Measurements from ENCODE around the gene FGF21.
"Not testable (repeated sequence)": the region's sequence is repeated elsewhere in the genome, so short reads cannot be mapped to it uniquely, and the experiment has no call there.

Gene FGF21, protein sequence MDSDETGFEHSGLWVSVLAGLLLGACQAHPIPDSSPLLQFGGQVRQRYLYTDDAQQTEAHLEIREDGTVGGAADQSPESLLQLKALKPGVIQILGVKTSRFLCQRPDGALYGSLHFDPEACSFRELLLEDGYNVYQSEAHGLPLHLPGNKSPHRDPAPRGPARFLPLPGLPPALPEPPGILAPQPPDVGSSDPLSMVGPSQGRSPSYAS

DNA sequence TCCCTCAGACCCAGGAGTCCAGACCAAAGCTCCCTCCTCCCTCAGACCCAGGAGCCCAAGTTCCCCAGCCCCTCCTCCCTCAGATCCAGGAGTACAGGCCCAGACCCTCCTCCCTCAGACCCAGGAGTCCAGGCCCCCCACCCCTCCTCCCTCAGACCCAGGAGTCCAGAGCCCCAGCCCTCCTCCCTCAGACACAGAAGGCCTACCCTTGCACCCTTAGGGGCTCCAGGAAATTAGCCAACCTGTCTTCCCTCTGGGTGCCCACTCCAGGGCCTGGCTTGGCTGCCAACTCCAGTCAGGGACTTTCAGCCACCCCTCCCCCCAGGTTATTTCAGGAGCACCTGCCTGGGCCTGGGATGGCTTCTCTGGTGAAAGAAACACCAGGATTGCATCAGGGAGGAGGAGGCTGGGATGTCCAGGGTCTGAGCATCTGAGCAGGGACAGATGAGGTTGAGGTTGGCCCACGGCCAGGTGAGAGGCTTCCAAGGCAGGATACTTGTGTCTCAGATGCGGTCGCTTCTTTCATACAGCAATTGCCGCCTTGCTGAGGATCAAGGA, at the start of gene FGF21:
FGF21 (plus strand) TSS at position 441 of the 558 bp plus-strand sequence. CDS start 713 bp downstream, outside the sequence.
- H3K4me3 Mint-ChIP-seq: no peak within 1 kb of the TSS
- DNase-seq (ENCODE audit: low spot score in 2 of 2): no peak

DNA sequence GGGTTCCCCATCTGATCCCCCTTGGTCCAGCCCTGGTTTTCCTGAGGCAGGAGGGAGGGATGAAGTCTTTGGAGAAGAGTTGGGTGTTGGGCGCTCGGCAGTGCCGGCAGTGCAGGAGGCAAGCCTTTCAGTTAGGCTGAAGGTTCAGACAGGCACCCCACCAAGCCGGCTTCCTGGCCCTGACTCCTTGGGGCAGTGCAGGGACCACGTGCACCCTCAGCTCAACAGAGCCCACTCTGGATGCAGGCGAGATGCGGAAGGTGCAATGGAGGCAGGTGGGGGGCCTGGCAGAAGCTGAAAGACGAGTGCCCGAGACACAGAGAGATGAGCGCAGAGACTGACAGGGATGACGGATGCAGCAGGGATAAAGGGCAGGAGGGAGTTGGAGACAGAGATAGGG, 46.9 kb upstream of the FGF21 start:
- ATAC-seq (replicated peaks; ENCODE audit: extremely low read depth, poor library complexity, severe bottlenecking) (no peak), DNase-seq (ENCODE audit: low spot score in 2 of 2) (no peak)
- Mint-ChIP-seq H3K4me1 (peaks cover 9% of the 10 kb centered on the region), H3K27me3 (no peaks in the 10 kb centered on the region), H3K27ac (ENCODE audit: low read depth) (no peak overlapping the region), H3K4me3 (no peak overlapping the region), H3K9me3 (no peaks in the 10 kb centered on the region), H3K36me3 (ENCODE audit: insufficient read depth) (peaks cover 1% of the 10 kb centered on the region)

More for the DNA sequence above, at the start of gene FGF21:
- ATAC-seq (replicated peaks; ENCODE audit: extremely low read depth, poor library complexity, severe bottlenecking): no peak
- Mint-ChIP-seq H3K27ac (ENCODE audit: low read depth) (no peak within 1 kb of the TSS), H3K27me3 (peaks cover 57% of the 10 kb centered on the region), H3K4me1 (peaks cover 15% of the 10 kb centered on the region), H3K9me3 (no peaks in the 10 kb centered on the region), H3K36me3 (ENCODE audit: insufficient read depth) (peaks cover 3% of the 10 kb centered on the region)

DNA sequence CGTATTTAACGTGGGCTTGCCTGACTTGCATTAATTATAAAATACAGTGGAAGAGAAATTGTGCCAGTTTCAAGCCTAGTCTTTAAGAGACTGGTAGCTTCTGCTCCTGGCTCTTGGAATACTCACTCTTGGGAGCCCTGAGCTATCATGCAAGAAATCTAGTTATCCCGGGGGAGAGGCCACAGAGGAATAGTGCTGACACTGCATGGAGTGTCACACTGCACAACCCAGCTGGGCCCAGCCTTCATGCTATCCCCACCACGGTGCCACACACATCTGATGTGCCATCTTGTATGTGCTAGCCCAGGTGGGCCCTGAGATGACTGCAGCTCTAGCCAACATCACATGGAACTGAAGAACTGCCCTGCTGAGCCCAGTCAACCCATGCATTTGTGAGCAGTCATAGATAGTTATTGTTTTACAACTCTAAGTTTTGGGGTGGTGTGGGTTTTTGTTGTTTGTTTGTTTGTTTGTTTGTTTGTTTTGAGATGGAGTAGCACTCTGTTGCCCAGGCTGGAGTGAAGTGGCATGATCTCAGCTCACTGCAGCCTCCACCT, 44.1 kb upstream of the FGF21 start:
- H3K9me3 Mint-ChIP-seq: no peaks in the 10 kb centered on the region
- no peaks in the 10 kb centered on the region for H3K27me3 Mint-ChIP-seq
- no peak overlapping the region for H3K27ac Mint-ChIP-seq (ENCODE audit: low read depth)
- H3K36me3 Mint-ChIP-seq (ENCODE audit: insufficient read depth): peaks cover 3% of the 10 kb centered on the region
- DNase-seq (ENCODE audit: low spot score in 2 of 2): no peak
- no peak overlapping the region for H3K4me3 Mint-ChIP-seq
- peaks cover 24% of the 10 kb centered on the region for H3K4me1 Mint-ChIP-seq
- no peak for ATAC-seq (replicated peaks; ENCODE audit: extremely low read depth, poor library complexity, severe bottlenecking)

DNA sequence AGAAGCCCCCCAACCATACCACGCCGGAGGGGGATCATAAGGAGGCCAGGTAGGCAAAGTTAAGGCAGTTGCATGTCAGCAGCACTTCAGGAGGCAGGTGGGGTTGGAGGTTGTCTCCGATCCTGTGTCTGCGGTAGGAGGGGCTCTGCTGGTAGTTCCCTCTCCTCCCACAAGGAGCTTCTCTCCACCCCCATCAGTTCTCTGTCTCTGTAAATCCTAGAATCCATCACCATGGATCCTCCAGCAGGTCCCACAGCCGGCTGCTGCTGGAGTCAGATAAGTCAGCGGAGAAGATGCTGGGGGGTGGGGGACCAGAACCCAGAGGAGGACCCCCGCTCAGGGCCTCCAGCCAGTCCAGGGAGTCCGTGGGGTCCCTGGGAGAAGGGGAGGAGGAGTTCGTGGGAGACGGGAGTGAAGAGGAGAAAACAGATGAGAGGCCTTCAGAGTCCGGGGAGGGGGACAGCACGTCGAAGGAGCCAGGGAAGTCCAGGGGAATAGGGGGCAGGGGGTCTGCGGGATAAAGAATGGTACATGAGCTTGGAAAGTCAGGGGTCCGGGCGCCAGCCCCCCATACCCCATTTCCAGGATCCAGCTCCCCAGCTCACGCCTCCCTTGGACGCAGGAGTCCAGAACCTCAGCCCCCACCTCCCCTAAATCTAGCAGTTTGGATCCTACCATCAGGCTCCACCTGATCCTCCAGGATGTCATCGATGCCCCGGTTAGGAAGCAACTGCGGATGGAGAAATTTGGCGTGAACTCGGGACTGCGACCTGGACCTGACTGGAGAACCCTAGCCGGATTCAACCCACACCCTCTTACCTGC, 42.1 kb upstream of the FGF21 start:
- DNase-seq (ENCODE audit: low spot score in 2 of 2): no peak
- Mint-ChIP-seq H3K36me3 (ENCODE audit: insufficient read depth) (peaks cover 3% of the 10 kb centered on the region), H3K27ac (ENCODE audit: low read depth) (no peak overlapping the region), H3K27me3 (no peaks in the 10 kb centered on the region), H3K4me1 (peaks cover 24% of the 10 kb centered on the region), H3K9me3 (no peaks in the 10 kb centered on the region), H3K4me3 (peak overlapping the region; percentile 77)
- ATAC-seq (replicated peaks; ENCODE audit: extremely low read depth, poor library complexity, severe bottlenecking): no peak

DNA sequence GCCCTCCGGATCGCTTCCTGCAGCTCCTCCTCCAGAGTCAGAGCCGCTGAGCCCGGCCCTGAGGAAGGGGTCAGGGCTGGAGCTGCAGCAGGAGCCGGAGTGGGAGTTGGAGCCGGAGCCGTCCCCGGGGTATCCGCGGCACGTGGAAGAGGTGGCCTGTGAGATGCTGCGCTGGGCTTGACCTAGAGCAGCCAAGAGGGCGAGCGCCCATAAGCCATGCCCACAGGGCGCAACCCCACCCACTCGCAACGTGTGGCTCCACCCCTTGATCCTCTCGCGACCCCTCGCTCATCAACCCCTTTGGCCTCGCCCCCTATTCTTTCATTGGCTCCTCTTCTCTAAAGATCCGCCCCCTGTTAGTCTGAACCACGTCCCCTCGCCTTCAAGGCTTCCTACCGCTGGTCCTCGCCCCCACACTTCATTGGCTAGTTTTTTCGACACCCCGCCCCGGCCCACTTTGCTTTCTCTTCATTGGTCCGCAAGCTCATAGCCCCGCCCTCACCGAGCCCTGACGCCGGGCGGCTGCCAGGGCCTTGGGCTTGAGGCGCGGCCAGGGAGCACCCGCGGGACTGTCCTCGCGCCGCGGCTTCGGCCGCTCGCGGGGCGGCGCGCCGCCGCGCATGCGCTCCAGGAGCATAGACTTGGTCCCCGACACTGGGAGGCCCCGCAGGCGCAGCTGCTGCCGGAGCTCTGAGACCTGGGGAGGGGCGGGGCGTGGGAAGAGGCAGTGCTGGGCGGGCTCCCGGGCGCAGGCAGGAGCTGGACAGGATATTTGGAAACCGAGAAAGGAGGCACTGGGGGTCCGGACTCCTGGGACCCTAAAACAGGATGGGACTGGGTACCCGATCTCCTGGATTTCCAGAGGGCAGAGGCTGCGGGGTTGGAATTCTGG, 41.2 kb upstream of the FGF21 start:
- Mint-ChIP-seq H3K4me1 (peaks cover 24% of the 10 kb centered on the region), H3K9me3 (no peaks in the 10 kb centered on the region), H3K4me3 (peak overlapping the region; percentile 77)

DNA sequence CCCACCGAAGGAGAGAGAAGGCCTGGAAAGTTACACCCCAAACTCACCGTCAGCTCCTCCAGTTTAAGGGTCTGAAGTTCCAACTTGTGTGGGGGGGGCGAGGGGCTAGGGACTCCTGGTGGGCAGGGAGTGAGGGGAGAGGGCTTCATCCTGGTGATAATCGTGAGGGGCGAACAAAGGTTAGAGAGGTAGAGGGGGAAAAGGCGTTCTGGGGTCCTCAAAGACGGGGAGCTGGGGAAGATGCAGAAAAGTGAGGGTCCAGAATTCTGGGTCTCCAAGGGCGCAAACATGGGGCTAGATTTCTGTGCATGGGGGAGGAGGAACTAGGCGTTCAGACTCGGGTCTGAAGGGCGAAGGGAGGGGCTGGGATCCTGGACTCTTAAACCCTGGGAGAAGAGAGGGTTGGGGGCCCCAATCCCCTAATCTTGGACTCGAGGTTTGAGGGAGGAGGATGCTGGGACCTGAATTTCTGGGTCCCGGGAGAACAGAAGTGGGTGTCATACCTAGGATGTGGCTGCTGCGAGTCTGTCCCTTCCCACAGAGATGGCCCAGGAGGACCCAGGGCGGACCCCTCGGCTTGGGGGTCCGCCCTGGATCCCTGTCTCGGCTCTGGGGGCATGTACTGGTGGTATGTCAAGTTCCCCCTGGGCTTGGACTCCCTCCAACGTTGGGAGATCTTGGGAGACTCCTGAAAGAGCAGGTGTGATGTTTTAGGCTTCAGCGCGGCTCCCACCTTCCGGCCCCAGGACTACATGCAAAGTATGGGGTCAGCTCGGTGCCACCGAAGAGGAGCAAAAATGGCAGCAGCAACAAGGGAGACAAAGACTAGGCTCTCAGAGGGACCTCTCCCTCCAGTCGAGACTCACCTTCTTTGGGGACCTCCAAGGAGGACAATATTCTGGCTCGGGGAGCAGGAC, 40.3 kb upstream of the FGF21 start:
- DNase-seq (ENCODE audit: low spot score in 2 of 2): no peak
- no peak for ATAC-seq (replicated peaks; ENCODE audit: extremely low read depth, poor library complexity, severe bottlenecking)
- Mint-ChIP-seq H3K27me3 (no peaks in the 10 kb centered on the region), H3K27ac (ENCODE audit: low read depth) (peak overlapping the region; percentile 5), H3K36me3 (ENCODE audit: insufficient read depth) (peaks cover 3% of the 10 kb centered on the region), H3K9me3 (no peaks in the 10 kb centered on the region), H3K4me1 (peaks cover 24% of the 10 kb centered on the region), H3K4me3 (peak overlapping the region; percentile 77)

More for the DNA sequence above, 41.2 kb upstream of the FGF21 start:
- peaks cover 3% of the 10 kb centered on the region for H3K36me3 Mint-ChIP-seq (ENCODE audit: insufficient read depth)
- peak; percentile 95 for ATAC-seq (replicated peaks; ENCODE audit: extremely low read depth, poor library complexity, severe bottlenecking)
- no peaks in the 10 kb centered on the region for H3K27me3 Mint-ChIP-seq
- peak; percentile 94 to 96 for DNase-seq (ENCODE audit: low spot score in 2 of 2)
- peak overlapping the region; percentile 5 for H3K27ac Mint-ChIP-seq (ENCODE audit: low read depth)

DNA sequence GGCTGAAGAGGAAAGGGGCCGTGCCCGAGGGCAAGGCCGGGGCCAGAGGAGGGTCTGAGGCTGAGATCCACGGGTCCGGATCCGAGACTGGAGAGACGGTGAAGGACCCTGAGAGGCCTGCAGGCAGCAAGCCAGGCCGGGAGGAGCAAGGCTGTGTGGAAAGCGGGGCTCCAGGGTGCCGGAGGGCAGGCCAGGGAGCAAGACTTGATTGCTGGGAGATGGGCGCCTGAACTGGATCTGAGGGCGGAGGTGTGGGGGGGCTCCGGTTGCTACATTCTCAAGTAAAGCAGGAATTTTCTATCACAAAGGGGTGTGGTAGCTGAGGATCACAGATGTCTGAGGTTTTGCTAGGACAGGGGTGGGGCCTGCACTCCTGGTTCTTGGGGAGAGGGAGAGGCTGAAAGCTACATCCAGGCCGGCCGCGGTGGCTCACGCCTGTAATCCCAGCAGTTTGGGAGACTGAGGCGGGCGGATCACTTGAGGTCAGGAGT, 39.6 kb upstream of the FGF21 start:
- Mint-ChIP-seq H3K4me3 (no peak overlapping the region), H3K4me1 (peaks cover 29% of the 10 kb centered on the region), H3K27me3 (no peaks in the 10 kb centered on the region), H3K9me3 (no peaks in the 10 kb centered on the region), H3K36me3 (ENCODE audit: insufficient read depth) (peaks cover 3% of the 10 kb centered on the region), H3K27ac (ENCODE audit: low read depth) (no peak overlapping the region)
- ATAC-seq (replicated peaks; ENCODE audit: extremely low read depth, poor library complexity, severe bottlenecking): no peak
- no peak for DNase-seq (ENCODE audit: low spot score in 2 of 2)

DNA sequence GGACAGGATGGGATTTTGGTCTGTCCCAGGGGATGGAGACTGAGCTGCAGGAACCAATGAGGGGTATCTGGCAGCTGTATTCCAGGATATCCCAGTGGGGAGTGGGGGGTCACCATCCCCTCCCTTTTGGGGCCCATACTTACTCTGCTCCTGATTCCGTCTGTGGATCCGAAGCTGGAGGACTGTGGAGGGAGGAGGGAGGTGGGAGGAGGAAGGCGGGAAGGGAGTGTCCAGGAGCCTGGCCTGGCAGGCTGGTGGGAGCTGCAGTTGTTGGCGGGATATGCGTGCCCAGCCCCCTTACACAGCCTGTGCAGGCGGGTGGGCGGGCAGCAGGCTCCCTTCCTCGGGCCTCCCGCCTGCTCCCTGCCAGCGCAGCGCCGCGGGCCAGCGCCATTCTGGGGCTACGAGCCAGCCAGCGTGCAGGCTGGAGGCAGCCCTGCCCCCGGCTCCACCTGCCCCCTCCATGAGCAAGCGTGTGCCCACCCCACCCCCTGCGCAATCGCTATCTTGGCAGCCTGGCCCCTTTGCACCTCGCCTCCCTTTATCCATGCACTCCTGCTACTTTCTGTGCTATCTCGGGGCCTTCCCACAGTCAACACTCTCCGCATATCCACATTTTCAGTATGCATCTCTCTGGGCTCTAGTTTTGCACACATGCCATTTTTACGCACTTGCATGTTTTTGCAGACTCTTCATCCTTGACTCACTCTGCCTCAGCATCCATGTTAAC, 38.6 kb upstream of the FGF21 start:
- peaks cover 34% of the 10 kb centered on the region for H3K4me1 Mint-ChIP-seq
- no peak for DNase-seq (ENCODE audit: low spot score in 2 of 2)
- H3K27me3 Mint-ChIP-seq: no peaks in the 10 kb centered on the region
- no peak for ATAC-seq (replicated peaks; ENCODE audit: extremely low read depth, poor library complexity, severe bottlenecking)
- H3K27ac Mint-ChIP-seq (ENCODE audit: low read depth): no peak overlapping the region
- no peaks in the 10 kb centered on the region for H3K9me3 Mint-ChIP-seq
- H3K4me3 Mint-ChIP-seq: peak overlapping the region; percentile 11
- peaks cover 5% of the 10 kb centered on the region for H3K36me3 Mint-ChIP-seq (ENCODE audit: insufficient read depth)

DNA sequence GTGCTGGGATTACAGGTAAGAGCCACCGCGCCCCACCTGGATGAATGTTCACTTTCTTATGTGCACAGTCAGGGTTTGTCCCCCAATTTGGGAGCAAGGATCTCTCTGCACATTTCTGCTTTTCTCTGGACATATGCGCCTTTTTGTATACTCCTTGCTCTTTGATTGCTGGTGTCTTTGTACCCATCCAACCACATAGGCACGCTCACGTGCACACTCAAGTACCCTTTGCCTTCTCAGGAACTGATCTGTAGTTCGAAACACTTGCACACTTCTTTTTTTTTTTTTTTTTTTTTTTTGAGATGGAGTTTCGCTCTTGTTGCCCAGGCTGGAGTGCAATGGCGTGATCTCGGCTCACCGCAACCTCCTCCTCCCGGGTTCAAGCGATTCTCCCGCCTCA, 37.2 kb upstream of the FGF21 start:
- not testable (repeated sequence) for DNase-seq (ENCODE audit: low spot score in 2 of 2); H3K36me3 Mint-ChIP-seq (ENCODE audit: insufficient read depth); H3K4me3 Mint-ChIP-seq; ATAC-seq (replicated peaks; ENCODE audit: extremely low read depth, poor library complexity, severe bottlenecking); H3K9me3 Mint-ChIP-seq; H3K27me3 Mint-ChIP-seq; H3K27ac Mint-ChIP-seq (ENCODE audit: low read depth)
- H3K4me1 Mint-ChIP-seq: peaks cover 28% of the 10 kb centered on the region

DNA sequence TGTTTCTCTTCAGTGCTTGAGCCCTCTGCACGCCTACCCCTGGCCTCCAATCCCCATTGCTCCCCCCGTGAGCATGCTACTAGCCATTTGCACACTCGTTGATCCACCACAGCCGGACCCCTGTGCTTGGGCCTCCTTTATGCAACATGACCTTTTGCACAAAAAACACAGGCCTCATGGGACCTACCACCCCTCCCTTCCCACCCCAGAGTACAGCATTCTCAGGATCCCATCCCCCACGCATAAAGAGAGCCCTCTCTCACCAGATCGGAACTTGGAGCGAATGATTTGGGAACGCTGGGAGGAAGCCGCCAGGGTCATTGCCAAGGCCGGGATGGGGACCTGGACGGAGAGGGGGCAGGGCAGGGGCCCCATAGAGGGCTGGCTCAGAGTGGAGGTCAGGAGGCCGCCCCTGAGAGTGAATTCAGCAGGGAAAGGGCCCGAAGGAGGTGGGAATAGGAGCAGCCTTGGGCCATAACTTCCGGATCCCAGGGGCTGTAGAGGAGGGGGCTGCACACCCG, 36.6 kb upstream of the FGF21 start:
- Mint-ChIP-seq H3K27me3 (no peaks in the 10 kb centered on the region), H3K27ac (ENCODE audit: low read depth) (peak overlapping the region; percentile 53), H3K36me3 (ENCODE audit: insufficient read depth) (peaks cover 2% of the 10 kb centered on the region), H3K4me3 (no peak overlapping the region), H3K9me3 (no peaks in the 10 kb centered on the region), H3K4me1 (peaks cover 25% of the 10 kb centered on the region)
- no peak for ATAC-seq (replicated peaks; ENCODE audit: extremely low read depth, poor library complexity, severe bottlenecking)
- DNase-seq (ENCODE audit: low spot score in 2 of 2): no peak
